Measurements from ENCODE around the gene INPP5A. TPM values are rescaled to one million over a fixed set of nuclear protein-coding genes. Genes with fewer than 3 reads are reported as not detected.
A peak's percentile ranks its signal among the peaks of the same experiment; 100 is the strongest.
"Not testable (repeated sequence)": the region's sequence is repeated elsewhere in the genome, so short reads cannot be mapped to it uniquely, and the experiment has no call there.

Gene INPP5A
- polyA plus RNA-seq, 1 donor, result 31.3 TPM

DNA sequence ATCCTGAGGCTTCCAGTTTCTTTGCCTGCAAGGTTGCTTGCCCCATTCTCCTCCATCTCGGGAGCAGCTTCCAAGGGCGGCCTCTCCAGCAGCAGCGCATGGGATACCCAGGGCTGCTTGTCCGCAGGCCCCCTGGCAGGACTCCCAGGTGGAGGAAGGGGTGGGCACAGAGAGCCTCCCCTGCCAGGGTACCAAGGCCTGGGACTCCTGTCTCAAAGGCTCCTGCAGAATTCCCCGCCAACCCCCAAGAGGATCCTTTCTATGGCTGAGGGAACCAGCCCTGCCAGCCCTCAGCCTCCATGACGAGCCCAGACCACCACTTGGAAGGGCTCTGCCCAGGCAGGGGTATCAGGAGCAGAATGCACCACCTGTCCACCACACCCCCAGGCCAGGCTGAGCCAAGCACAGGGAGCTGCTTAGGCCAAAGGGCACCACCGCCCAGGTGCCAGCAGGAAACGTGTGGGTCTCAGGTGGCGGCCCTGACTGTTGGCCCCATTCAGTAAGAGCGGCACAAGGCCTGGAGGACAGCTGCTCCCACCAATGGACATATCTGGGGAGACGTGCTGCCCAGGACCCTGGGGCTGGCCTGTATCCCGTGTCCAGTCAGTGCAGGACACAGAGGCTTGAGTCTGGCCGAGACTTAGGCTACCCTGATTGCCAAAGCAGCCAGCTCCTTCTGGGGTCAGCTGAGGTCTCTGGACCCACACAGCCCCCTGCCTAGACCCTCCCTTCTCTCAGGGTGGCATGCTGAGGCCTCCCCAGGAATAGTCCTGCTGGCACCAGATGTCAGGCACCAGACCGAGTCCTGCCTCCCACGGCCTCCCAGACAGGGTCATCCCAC is 33.8 kb upstream of the INPP5A start:
- no peak for DNase-seq

DNA sequence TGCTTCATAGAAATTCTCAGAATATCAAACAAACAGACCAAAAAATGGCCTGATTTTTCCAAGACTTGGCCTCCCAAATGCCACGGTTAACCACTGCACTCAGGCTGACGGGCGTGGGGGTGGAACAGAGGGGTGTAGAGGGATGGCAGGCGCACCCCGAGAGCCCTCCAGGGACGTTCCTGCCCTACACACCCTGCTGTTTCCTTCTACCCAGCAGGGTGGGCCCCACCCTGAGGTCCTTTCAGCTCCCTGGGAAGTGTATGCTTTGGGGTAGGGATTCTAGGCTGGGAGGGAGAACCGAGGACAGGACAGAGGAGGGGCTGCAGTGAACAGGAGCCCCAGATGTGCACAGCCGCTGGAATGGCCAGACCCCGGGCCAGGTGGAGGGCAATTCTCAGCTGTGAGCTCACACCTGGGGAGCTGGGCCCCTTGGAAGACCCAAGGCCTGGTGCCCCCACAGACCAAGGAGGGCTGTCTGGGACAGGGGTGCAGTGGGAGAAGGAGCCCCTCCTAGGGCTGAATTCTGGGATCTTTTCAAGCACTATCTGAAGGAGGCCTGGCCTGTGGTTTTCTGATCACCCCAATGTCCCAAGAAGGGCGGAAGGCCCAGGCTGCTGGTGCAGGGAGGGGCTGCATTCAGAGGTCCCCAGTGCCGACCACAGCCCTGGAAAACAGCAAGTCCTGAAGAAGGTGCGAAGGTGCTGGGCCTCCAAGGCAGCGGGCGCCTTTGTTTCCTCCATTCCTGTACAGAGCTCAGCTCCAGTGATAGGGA is 32.9 kb upstream of the INPP5A start:
- DNase-seq, result no peak

DNA sequence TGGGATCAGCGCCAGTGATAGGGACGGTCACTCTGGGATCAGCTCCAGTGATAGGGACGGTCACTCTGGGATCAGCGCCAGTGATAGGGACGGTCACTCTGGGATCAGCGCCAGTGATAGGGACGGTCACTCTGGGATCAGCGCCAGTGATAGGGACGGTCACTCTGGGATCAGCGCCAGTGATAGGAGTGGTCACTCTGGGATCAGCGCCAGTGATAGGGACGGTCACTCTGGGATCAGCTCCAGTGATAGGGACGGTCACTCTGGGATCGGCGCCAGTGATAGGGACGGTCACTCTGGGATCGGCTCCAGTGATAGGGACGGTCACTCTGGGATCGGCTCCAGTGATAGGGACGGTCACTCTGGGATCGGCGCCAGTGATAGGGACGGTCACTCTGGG is 32.0 kb upstream of the INPP5A start:
- DNase-seq, result not testable (repeated sequence)

DNA sequence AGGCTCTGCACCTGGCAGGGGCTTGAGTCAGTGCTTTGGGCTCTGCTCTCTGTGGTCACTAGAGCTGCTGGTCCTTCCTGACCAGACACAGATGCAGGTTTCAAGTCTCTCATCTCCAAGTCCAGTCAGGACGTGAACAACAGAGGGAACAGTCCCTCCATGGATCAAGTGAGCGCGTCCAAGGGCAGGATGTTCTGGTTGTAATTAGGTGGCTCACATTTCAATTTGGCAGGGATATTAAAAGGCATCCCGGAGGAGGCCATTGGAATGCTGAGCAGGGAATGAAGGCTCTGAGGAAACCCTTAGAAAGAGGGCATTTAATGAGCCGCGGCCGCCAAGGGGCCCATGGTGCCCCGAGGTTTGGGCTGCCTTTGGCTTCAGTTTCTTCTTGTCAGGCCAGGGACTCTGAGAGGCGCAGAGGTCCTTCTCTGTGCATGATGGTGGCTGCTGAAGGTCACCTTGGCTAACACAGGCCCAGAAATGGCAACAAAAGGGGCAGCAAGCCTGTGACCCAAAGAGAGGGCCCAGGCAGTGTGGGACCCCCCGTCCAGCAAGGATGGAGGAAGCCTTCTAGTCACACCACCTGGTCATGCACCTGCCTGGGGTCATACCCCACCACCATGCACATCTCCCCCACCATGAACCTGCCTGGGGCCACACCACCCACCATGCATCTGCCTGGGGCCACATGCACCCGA is 30.7 kb upstream of the INPP5A start:
- peak; percentile 51 for DNase-seq

DNA sequence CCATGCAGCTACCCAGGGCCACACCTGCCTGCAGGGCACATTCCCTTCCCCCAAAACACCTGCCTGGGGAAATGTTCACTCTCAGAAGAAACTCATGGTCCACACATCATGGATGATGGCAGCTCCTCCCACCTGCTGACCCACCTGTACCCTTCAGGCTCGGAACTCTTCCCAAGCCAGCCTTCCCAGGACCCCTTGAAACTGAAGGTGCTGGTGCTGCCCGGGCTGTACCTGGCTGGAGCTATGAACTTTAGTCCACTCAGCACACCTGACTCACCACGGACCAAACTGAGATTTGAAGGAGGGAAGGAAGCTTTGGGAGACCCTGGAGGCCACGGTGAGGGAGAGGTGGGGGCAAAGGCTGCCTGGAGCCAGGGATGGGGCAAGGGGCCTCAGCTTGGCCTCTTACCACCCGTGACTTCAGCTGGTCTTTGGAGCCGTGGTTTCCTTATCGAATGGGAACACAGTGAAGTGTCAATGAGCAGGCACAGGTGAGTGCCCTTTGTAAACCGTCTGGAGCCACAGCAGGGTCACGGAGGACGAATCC is 30.1 kb upstream of the INPP5A start:
- DNase-seq, result no peak

DNA sequence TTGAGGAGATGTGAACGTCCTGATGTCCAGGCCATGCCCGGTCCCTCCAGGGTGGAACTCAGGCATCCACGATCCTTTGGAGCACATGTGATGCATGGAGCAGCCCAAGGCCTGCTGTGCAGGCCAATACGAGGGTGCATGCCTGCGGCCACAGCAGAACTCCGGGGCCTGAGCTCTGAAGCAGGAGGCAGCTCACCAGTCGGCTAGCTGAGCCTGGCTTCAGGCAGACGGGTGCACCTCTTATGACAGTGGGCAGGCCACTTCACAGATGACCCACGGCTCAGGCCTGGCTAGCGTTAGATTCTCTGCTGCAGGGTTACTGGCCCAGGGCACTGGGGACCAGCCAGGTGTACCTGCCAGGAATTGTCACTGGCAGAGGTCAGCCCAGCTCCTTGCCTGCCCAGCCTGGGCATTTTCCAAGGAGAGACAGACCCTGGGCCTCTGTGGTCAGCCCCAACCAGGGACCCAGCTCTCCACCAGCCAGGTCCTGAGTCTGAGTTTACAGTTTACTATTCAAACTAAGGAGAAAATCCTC is 29.6 kb upstream of the INPP5A start:
- no peak for DNase-seq

DNA sequence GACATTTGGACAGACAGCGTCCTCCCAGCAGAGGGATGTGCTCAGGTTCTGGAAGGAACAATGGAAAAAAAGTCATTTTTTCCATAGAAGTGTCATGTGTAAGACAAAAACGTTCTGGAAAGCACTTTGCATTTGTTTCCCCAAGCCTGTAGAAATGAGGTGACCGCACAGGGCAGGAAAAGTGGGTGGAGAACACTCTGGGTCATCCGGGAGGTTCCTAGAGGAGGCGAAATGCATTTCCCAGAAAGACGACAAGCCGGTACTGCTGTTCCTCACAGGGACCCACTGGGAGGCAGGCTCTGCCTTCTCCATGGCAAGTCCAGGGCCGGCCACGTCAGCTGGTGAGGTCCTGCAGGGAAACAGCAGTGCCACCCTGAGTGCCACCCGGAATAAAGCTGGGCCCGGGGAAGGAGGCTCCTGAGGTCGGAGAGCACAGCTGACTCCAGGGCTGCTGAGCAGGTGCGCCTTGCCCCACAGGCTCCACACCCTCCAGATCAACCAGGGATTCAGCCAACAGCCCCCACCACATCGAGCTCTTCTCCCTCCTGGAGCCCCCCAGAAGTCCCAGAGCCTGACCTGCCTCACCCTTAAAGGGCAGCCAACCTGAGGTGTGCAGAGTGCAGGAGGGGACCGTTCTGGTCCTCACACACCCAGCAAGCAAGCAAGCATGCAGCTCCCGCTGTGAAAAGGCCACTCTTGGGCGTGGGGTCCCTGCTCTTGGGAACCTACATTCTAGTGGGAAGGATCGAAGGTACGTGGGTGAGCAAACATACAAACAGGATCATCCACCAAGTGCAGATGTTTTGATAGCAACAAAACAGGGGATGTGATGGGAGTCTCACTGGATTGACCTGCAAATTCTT is 28.8 kb upstream of the INPP5A start:
- DNase-seq, result no peak

DNA sequence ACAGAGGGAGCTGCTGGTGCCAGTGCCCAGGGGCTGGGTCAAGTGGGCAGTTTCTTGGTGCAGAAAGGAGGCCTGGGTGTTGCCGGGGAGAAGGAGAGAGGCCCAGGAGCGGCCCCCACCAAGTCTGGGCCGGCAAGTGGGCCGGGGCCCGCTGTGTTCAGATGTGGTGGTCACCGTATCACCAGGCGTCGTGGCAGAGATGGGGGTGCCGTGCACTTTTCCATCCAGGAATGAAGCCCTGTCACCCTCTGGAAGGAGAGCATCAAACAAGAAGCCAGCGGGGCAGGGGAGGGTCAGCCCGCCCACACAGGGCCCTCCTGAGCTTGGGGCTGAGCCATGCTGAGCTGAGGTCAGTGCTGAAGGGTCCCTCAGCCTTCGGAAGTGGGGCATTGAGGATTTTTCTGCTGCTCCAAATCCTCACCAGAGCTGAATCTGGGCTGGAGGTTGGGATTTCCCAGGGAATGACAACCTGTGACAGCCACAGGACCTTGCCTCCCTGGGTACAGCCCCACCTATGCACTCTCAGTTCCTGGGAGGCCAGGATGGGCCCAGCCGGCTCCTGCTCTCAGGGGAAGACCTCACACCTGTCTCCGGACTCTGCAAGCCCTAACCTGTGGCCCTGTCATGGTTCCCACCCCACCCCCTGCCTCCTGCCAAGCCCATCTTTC is 27.9 kb upstream of the INPP5A start:
- DNase-seq, result no peak

DNA sequence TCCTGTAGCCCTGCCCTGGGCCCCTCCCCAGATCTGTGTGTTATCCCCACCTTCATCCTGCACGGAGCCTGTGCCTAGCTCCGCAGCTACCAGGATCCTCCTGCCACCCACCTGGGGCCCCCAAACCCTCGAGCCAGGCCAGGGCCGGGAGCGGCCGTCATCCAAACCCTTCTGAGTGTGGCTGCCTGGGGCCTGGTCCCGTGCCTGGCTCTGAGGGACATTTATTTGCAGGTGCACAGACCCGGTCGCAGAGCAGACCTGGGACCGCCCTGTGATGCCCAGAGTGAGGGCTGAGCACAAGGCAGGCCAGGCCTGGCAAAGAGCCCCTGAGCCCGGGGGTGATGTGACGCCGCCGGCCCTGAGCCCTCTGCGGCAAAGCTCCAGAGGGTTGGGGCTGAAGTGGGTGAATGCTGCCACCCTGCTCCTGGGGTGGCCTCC is 27.4 kb upstream of the INPP5A start:
- no peak for DNase-seq

DNA sequence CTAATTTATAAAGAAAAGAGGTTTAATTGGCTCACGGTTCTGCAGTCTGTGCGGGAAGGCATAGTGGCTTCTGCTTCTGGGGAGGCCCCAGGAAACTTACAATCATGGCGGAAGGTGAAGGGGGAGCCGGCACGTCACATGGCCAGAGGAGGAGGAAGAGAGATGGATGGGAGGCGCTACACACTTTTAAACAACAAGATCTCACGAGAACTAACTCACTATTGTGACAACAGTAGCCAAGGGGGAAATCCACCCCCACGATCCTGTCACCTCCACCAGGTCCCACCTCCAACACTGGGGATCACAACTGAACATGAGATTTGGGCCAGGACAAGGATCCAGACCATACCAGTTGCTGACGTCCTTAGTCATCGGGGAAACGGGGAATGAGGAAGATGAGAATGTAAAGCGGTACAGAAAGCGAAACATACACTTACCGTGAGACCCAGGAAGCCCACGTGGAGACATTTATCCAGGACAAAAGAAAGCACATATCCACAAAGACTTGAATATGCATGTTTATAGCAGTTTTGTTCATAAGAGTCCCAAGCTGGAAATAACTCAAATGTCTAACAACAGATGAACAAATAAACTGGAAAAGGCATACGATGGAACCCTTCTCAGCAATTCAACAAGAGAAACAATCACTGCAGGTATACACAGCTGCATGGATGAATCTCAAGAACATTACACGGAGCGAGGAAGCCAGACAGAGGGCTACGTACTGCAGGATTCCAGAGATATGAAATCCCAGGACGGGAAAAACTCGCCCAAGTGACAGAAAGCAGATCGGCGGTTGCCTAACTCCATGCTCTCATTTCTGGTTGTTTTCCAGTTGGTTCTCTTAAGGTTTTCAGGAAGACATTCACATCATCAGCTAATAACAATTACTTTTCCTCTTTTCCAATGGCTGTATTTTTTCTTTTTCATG is 26.2 kb upstream of the INPP5A start:
- no peak for DNase-seq

DNA sequence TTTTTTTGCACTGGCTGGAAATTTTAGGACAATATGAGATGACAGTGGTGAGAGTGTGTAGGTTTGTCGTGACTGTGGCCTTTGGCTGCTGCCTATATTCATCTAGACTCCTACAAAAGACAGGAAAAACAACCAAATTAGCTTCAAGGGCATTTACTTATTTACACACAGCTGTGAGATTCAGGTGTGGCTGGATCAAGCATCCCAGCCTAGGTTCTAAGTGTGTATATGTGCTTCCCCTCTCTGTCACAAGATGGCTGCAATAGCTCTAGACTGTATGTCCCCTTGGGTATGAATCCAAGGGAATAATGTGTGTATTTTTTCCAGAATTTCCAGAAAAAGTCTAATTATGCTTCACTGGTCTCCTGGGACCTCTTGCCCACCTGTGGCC is 25.5 kb upstream of the INPP5A start:
- DNase-seq, result no peak

DNA sequence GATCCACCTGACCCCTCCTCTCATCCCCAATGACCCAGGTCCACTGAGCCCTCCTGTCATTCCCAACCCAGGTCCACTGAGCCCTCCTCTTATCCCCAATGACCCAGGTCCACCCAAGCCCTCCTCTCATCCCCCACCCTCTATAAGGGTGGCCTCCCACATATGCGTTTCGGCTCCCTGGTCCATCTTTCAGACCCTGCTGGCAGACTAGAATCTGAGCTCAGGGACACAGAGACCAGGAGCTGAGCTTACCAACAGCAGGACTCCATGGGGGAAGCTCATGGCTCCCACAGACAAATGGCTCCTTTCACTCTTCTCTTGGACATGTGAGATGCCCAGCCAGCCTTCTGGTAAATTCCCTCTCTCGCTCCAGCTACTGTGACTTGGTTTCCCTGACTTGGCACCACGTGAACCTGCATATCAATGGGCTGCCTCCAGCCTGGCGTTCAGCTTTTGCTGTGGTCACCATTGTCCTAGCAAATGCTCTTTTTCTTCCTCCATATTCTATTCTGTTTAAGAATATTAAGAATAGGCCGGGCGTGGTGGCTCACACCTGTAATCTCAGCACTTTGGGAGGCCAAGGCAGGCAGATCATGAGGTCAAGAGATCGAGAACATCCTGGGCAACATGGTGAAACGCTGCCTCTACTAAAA is 24.8 kb upstream of the INPP5A start:
- no peak for DNase-seq

DNA sequence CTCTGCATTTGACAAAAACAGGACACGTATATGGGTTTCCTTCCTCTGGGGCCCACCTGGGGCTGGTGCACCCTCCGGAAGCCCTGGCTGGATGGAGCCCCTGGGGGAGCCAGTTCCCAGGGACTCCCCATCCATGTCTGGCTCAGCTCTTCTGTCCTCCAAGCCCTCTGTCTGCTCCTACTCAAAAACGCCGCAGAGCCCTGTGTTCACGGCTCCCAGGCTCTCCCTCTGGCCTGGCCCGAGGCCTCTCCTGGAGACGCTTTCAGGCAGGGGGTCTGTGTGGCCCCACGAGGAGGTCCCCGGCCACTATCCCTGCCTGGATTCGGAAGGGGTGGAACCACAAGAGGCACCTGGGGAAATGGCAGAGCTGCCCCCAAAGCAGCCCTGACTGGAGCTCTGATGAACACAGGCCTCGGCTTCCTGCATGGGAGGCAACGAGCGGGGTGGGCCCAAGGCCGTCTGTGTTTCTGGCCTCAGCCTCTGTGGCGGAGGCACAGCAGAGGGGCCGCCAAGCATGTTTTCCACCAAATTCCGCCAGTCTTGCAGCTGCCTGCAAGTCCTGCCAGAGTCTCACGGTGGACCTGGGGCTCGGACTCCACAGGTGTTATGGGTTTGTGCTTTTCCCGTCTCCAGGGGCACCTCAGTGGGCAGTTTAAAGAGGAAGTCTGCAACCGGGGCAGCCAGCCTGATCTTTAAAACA is 22.6 kb upstream of the INPP5A start:
- DNase-seq, result no peak

DNA sequence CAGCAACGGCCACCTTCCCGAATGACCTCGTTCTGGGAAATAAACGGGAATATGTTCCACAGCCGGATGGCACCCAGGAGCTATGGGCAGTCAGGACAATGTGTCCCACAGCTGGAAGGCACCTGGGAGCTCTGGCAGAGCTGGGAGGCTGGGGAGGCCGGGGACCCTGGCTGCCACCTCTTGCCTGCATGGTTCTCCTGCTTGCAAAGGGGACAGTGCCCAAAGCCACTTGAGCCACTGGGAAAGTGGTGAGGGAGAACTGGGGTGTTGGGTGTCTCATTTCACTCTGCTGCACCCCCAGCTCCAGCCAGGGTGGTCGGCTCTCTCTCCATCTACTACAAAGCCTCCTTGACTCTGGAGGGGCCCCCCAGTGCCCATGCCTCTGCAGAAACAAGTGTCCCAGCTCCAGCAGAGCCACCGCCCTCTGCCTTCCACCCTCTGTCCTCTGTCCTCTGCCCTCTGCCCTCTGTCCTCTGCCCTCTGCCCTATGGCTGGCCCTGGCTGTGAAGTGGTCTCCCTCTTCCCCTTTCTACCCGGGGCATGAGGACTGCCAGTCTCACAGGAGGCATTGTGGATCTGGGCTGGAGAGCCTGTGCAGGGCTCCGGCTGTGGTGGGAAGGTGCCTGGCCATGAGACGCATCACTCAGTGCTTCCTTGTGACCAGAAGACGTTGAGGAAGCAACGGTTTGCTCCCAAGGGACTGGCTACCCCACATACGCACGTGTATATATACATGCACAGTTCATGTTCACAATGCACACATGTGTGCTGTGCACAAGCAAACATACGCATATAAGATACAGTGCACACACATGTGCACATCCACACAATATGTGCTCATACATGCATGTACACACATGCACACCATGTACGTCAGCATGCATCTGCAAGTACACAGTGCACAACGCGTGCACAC is 21.5 kb upstream of the INPP5A start:
- DNase-seq, result no peak

DNA sequence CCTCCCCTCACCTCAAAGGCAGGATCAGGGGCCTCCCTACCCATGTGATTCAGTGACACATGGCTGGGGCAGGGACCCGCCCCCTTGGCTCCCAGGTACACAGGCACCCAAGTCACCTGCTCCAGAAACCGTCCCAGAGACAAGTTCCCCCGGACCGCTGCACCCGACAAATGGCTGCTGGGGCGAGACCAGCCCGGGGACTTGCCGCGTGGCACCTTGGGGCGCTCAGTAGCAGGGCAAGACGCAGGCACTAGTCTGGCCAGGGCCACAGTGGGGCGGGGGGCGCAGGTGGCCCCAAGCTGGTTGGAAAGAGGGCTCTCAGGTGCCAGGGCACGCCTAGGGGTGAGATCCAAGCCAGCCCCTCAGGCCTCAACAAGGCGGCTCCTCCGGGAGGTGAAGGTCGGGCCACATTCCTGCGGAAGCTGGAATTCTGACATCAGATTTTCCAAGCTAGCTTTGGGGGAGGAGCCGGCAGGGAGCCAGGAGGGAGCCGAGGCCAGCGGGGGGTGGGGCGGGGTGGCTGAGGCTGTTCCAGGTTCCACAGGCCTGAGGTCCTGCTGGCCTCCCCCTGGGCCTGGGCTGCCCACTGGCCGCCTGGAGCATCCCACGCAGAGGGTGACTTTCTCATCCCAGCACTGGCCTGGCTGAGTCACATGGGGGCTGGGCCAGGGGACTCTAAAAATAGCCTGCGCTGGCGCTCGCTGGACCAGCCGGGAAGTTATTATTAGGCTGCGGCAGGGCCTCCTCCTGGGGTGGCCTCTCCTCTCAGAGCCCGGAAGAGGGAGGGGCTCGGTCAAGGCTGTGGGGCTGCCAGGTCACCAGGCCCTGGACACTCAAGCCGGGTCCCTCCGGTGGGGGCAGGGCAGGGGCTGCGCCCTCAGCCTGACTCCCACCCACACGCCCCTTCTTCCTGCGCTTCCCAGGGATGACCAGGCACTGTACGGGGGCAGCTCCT is 20.5 kb upstream of the INPP5A start:
- DNase-seq, result peak; percentile 90

DNA sequence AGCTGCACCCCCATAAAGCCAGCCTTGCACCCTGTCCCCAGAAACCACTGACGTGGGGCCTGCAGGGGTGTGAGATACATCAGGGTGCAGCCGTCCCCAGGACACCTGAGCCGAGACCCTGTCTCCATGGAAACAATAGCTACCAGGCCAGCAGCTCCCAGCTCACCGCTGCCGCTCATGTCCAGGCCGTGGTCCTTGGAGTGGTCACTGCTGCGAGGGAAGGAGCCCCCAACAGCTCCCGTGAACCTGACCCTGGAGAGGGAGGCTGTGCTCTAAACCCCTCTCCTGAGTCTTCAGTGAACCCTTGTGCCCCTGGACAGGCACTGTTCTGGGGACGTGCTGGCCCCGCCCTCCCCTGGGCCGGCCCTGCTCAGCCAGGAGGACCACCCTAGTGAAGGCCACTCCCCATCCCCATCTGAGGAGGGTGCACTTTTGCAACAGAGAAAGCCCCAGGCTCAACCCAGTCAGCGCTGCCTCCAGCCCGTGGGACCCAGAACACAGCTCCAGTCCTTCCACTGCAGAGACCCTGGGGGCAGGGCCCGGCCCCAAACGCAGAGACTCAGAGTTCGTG is 19.6 kb upstream of the INPP5A start:
- DNase-seq, result no peak

Data from left kidney (tissue), 2 donors.